Measurements from ENCODE around the gene TIMP2.
"Not testable (repeated sequence)": the region's sequence is repeated elsewhere in the genome, so short reads cannot be mapped to it uniquely, and the experiment has no call there.

The TIMP2 gene

GRCh38 chr17:78929908-78930775 is 5.0 kb upstream of the TIMP2 start:
- DNase-seq = no peak

GRCh38 chr17:78925662-78926555 is 722 bp upstream of the TIMP2 start:
- DNase-seq = no peak

- DNase-seq = no peak
Observed at GRCh38 chr17:78924481-78925151, 571 bp downstream of the TIMP2 start.

- peak; percentile 34 for DNase-seq
Observed at GRCh38 chr17:78923660-78924453, 1.3 kb downstream of the TIMP2 start.

GRCh38 chr17:78922816-78923498 is 2.2 kb downstream of the TIMP2 start:
- DNase-seq = no peak

GRCh38 chr17:78921437-78921971 is 3.7 kb downstream of the TIMP2 start:
- no peak for DNase-seq

GRCh38 chr17:78920528-78920927 is 4.7 kb downstream of the TIMP2 start:
- DNase-seq = peak; percentile 43

GRCh38 chr17:78919861-78920450 is 5.2 kb downstream of the TIMP2 start:
- no peak for DNase-seq

- no peak for DNase-seq
Observed at GRCh38 chr17:78918979-78919378, 6.2 kb downstream of the TIMP2 start.

- no peak for DNase-seq
Observed at GRCh38 chr17:78917451-78918275, 7.5 kb downstream of the TIMP2 start.

GRCh38 chr17:78915872-78916632 is 9.1 kb downstream of the TIMP2 start:
- DNase-seq = peak; percentile 10

GRCh38 chr17:78913115-78913514 is 12.1 kb downstream of the TIMP2 start:
- DNase-seq = no peak

- DNase-seq = no peak
Observed at GRCh38 chr17:78912082-78912481, 13.1 kb downstream of the TIMP2 start.

GRCh38 chr17:78911543-78911942 is 13.6 kb downstream of the TIMP2 start:
- DNase-seq = not testable (repeated sequence)

- DNase-seq = no peak
Observed at GRCh38 chr17:78910497-78911284, 14.5 kb downstream of the TIMP2 start.

- DNase-seq = no peak
Observed at GRCh38 chr17:78908426-78908825, 16.8 kb downstream of the TIMP2 start.

GRCh38 chr17:78905541-78905940 is 19.6 kb downstream of the TIMP2 start:
- DNase-seq = no peak

- no peak for DNase-seq
Observed at GRCh38 chr17:78905116-78905515, 20.1 kb downstream of the TIMP2 start.
